NCI-H82 treated with DMSO at 0.1 percent for 48 hours (cell line): ENCODE measurements around the gene FUZ.

Experiments
- DNase-seq: peaks from one replicate; lab custom pipeline; 2025; ENCODE audit not compliant: unreplicated experiment; lab: John Stamatoyannopoulos, UW

FUZ gene

DNA sequence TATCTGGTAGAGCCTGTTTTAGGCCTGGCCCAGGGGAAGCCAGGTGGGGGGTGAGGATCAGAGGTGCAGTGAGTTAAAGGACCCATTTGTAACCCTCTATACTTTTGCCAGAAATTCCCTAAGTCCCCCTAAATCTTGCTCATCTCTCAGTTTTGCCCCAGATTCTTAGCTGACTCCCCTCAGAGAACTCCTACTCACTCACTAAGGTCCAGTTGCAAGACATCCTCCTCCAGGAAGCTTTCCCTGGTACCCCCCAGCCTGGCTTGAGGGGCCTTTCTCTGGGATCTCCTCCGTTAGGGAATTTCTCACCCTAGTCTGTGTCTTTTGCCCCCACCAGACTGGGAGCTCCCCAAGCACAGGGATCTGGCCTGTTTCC is 51.9 kb downstream of the FUZ start:
- no peak for DNase-seq

GRCh38 chr19:49758292-49758691 is 54.8 kb downstream of the FUZ start:
- no peak for DNase-seq
